Kidney (tissue), 14 donors: ENCODE results near the gene ZCCHC8. TPM values are rescaled to one million over a fixed set of nuclear protein-coding genes. Genes with fewer than 3 reads are reported as not detected.
"Not testable (repeated sequence)": the region's sequence is repeated elsewhere in the genome, so short reads cannot be mapped to it uniquely, and the experiment has no call there.

Experiments used
- DNase-seq, 5 donors: peaks; one replicate each; pipeline ENCODE4 v3.0.0-alpha.2; 2013 to 2020
- FAIRE-seq: peaks from 2 replicates; lab custom pipeline; 2012; peaks lifted over from hg19 to GRCh38; lab: Jason Lieb, UNC
- H3K27ac ChIP-seq, 2 donors: one replicate each; pipeline ENCODE4 v1.7.0; 2013; ENCODE audit warnings: low read depth in 2 of 2, low read length in 2 of 2, inconsistent platforms in 1 of 2
- H3K27me3 ChIP-seq: one replicate; pipeline ENCODE4 v1.7.1; 2013; ENCODE audit warnings: low read length, inconsistent platforms; ENCODE audit not compliant: control insufficient read depth, insufficient read depth
- H3K36me3 ChIP-seq, 3 donors: one replicate each; pipeline versions ENCODE4 v1.7.0 to v1.7.1; 2013; ENCODE audit warnings: low read length in 3 of 3, control low read depth in 1 of 3, inconsistent platforms in 1 of 3; ENCODE audit not compliant: insufficient read depth in 3 of 3, control insufficient read depth in 2 of 3
- H3K4me1 ChIP-seq, 3 donors: one replicate each; pipeline versions ENCODE4 v1.7.0 to v1.7.1; 2013; ENCODE audit warnings: low read length in 3 of 3, inconsistent platforms in 1 of 3, low read depth in 1 of 3; ENCODE audit not compliant: control insufficient read depth in 2 of 3, insufficient read depth in 2 of 3
- H3K4me3 ChIP-seq, 3 donors: one replicate each; pipeline versions ENCODE4 v1.7.0 to v1.8.1; 2013; ENCODE audit warnings: low read length in 3 of 3, control low read depth in 1 of 3, inconsistent platforms in 1 of 3
- H3K9ac ChIP-seq, 3 donors: one replicate each; pipeline versions ENCODE4 v1.7.0 to v1.7.1; 2013; ENCODE audit warnings: low read length in 3 of 3, control low read depth in 1 of 3, inconsistent platforms in 1 of 3
- H3K9me3 ChIP-seq, 3 donors: one replicate each; pipeline versions ENCODE4 v1.7.0 to v1.7.1; 2013; ENCODE audit warnings: low read length in 3 of 3, control low read depth in 1 of 3, inconsistent platforms in 1 of 3; ENCODE audit not compliant: control insufficient read depth in 2 of 3, insufficient read depth in 1 of 3
- intact Hi-C: fragments of 100-400 bp; cut with DNase I; formaldehyde crosslinking; loops from one replicate; pipeline ENCODE4 v1.11.1; 2022
- polyA plus RNA-seq: library from polyadenylated mRNA; stranded (reverse); fragments of 350-450 nt; fragmentation: Illumina TruSeq; extraction: RNeasy Lipid Tissue Mini Kit (QIAGEN cat#74804); gene quantifications from one replicate; pipeline ENCODE4 v1.2.3, GENCODE V29; 2014; ENCODE audit warnings: low read depth, low replicate concordance; ENCODE audit not compliant: insufficient read depth
- total RNA-seq: library from RNA; stranded (reverse); fragmentation: NEBNext Ultra II Directional; extraction: Animal tissue kit (Norgen Biotek cat#: 25700); gene quantifications from one replicate; pipeline ENCODE4 v1.2.1, GENCODE V29; 2021
- TF ChIP-seq, protein P1 (sequence below): IDR thresholded peaks from 3 replicates; pipeline ENCODE4 v1.5.1; 2012; ENCODE audit warnings: mild to moderate bottlenecking, moderate library complexity, borderline replicate concordance; ENCODE audit not compliant: insufficient read depth; ENCODE audit errors: extremely low read depth
- donor health status: control.
- donor health status: control.
- donor health status: control.
- donor health status: control.
- donor health status: control.
- donor health status: DM: yes; HTN: yes; CAD: no.
- donor health status: Normal renal cell carcinoma (clear cell type).

The ZCCHC8 gene
- total and polyA plus RNA-seq, 2 donors from 2014 or later, result 10.9 to 25.8 TPM

DNA sequence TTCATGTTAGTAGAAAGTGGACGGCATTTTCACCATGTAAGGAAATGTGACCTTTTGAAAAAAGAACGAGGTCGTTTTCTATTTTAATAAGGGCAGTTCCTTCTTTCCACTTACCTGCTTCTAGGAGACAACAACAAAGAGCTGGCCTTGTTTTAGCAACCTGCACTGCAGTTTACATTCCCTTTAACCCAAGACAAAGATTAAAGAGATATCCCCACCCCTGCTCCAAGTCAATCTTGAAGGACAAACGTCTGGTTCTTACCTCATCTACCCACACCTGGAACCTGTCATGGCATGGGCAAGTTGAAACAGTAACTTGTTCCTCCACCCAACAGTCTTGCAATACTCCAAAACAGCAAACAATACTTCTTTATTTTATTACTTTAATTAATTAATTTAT lies 32.7 kb downstream of the ZCCHC8 start:
- intact Hi-C loops, result no loop called here
- FAIRE-seq, result no peak

DNA sequence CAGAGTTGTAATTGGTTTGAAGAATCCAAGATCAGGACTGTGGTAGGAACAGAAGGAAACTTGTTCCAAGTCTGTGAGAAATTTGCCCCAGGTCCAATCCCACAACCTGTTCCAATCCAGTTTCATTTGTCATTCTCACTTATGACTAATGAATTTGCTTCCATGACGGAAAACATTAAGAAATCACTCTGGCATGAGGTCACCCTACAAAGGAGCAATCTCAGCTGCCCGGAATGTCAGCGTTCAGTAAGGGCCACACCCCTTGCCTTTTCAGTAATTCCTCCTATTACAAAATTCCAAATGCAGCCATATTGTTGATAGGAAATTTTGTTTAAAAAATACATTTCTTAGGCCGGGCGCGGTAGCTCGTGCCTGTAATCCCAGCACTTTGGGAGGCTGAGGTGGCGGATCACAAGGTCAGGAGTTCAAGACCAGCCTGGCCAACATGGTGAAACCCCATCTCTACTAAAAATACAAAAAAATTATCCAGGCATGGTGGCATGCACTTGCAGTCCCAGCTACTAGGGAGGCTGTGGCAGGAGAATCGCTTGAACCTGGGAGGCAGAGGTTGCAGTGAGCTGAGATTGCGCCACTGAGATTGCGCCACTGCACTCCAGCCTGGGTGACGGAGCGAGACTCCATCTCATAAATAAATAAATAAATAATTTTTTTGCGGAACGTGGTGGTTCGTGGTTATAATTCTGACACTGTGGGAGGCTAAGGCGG lies 36.3 kb downstream of the ZCCHC8 start:
- H3K4me3 ChIP-seq, intact Hi-C loops, H3K27me3 ChIP-seq, H3K4me1 ChIP-seq, H3K36me3 ChIP-seq, FAIRE-seq, H3K9ac ChIP-seq, H3K9me3 ChIP-seq: not testable (repeated sequence)
- peak overlapping the region in 1 of 2 donors; percentile 58 for H3K27ac ChIP-seq
- peak in 2 of 5 donors; percentile 36 to 44 for DNase-seq

More for the DNA sequence above, 32.7 kb downstream of the ZCCHC8 start:
- no peak for DNase-seq
- Histone ChIP-seq H3K4me1 (peaks cover 0 to 3% (median 2%) of the 10 kb centered on the region in 3 donors), H3K9me3 (no peaks in the 10 kb centered on the region), H3K9ac (no peak overlapping the region), H3K27ac (no peak overlapping the region), H3K27me3 (no peaks in the 10 kb centered on the region), H3K36me3 (no peaks in the 10 kb centered on the region), H3K4me3 (no peak overlapping the region)
- TF ChIP-seq, protein P1, sequence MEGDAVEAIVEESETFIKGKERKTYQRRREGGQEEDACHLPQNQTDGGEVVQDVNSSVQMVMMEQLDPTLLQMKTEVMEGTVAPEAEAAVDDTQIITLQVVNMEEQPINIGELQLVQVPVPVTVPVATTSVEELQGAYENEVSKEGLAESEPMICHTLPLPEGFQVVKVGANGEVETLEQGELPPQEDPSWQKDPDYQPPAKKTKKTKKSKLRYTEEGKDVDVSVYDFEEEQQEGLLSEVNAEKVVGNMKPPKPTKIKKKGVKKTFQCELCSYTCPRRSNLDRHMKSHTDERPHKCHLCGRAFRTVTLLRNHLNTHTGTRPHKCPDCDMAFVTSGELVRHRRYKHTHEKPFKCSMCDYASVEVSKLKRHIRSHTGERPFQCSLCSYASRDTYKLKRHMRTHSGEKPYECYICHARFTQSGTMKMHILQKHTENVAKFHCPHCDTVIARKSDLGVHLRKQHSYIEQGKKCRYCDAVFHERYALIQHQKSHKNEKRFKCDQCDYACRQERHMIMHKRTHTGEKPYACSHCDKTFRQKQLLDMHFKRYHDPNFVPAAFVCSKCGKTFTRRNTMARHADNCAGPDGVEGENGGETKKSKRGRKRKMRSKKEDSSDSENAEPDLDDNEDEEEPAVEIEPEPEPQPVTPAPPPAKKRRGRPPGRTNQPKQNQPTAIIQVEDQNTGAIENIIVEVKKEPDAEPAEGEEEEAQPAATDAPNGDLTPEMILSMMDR, result no peak

DNA sequence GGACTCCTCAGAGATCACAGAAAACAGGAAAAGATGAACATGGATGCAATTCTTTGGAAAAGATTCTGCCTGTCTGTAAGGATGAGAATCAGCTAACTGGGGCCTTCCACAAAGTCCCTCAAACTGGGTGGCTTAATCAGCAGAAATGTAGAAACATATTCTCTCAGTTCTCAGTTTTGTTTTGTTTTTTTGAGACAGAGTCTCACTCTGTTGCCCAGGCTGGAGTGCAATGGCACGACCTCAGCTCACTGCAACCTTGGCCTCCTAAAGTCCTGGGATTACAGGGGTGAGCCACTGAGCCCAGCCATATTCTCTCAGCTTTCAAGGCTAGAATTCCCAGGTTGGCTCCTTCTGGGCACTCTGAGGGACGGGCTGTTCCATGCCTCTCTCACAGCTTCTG lies 40.1 kb downstream of the ZCCHC8 start:
- H3K27ac ChIP-seq, result no peak overlapping the region
- H3K27me3 ChIP-seq, result no peaks in the 10 kb centered on the region
- FAIRE-seq (no peak), DNase-seq (no peak)
- H3K4me1 ChIP-seq, result peaks cover 0 to 3% (median 0%) of the 10 kb centered on the region in 3 donors
- TF ChIP-seq, protein P1, result no peak
- no peak overlapping the region for H3K4me3 ChIP-seq
- H3K36me3 ChIP-seq, result no peaks in the 10 kb centered on the region
- no peaks in the 10 kb centered on the region for H3K9me3 ChIP-seq
- H3K9ac ChIP-seq, result no peak overlapping the region
- intact Hi-C loops, result no loop called here

DNA sequence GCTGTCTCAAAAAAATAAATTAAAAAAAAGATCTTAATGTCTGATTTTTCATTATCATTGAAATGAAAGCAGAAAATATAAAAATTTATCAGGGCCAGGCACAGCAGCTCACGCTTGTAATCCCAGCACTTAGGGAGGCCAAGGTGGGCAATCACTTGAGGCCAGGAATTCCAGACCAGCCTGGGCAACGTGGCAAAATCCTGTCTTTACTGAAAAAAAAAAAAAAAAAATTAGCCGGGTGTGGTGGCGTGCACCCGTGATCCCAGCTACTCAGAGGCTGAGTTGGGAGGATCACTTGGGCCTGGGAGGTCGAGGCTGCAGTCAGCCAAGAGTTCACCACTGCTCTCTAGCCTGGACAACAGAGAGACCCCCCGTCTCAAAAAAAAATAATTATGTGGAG lies 40.7 kb downstream of the ZCCHC8 start:
- Histone ChIP-seq H3K27ac (no peak overlapping the region), H3K9me3 (no peaks in the 10 kb centered on the region), H3K36me3 (no peaks in the 10 kb centered on the region), H3K9ac (no peak overlapping the region), H3K4me3 (no peak overlapping the region), H3K27me3 (no peaks in the 10 kb centered on the region), H3K4me1 (peaks cover 0 to 3% (median 0%) of the 10 kb centered on the region in 3 donors)
- intact Hi-C loops, result no loop called here
- DNase-seq (no peak), FAIRE-seq (no peak)
- TF ChIP-seq, protein P1, result no peak
